ENCODE measurements around the gene GRM7. TPM values are rescaled to one million over a fixed set of nuclear protein-coding genes. Genes with fewer than 3 reads are reported as not detected.

Gene GRM7
- total RNA-seq, 4 donors from 2014 or later = 0.40 TPM; not detected in 3

GRCh38 chr3:7547826-7548225 is 686.9 kb downstream of the GRM7 start:
- Histone ChIP-seq H3K4me3 (no peak overlapping the region), H3K27ac (no peak overlapping the region), H3K4me1 (no peaks in the 10 kb centered on the region), H3K9me3 (peaks cover 0 to 6% (median 0%) of the 10 kb centered on the region in 4 donors), H3K36me3 (no peaks in the 10 kb centered on the region), H3K27me3 (no peaks in the 10 kb centered on the region)
- no peak for TF ChIP-seq CTCF (IDR thresholded peaks at IDR 0.05)
- TF ChIP-seq POLR2A (IDR thresholded peaks at IDR 0.05) = no peak
- no peak for DNase-seq

GRCh38 chr3:7562892-7563291 is 702.0 kb downstream of the GRM7 start:
- no peak overlapping the region for H3K27ac ChIP-seq
- no peaks in the 10 kb centered on the region for H3K36me3 ChIP-seq
- no peak for DNase-seq
- H3K9me3 ChIP-seq = no peaks in the 10 kb centered on the region
- no peaks in the 10 kb centered on the region for H3K4me1 ChIP-seq
- TF ChIP-seq CTCF (IDR thresholded peaks at IDR 0.05) = no peak
- TF ChIP-seq POLR2A (IDR thresholded peaks at IDR 0.05) = no peak
- no peaks in the 10 kb centered on the region for H3K27me3 ChIP-seq
- no peak overlapping the region for H3K4me3 ChIP-seq

GRCh38 chr3:7565574-7565973 is 704.7 kb downstream of the GRM7 start:
- Histone ChIP-seq H3K36me3 (no peaks in the 10 kb centered on the region), H3K9me3 (no peaks in the 10 kb centered on the region), H3K27ac (no peak overlapping the region), H3K27me3 (no peaks in the 10 kb centered on the region), H3K4me1 (no peaks in the 10 kb centered on the region), H3K4me3 (no peak overlapping the region)
- no peak for DNase-seq
- TF ChIP-seq CTCF (IDR thresholded peaks at IDR 0.05) = no peak
- no peak for TF ChIP-seq POLR2A (IDR thresholded peaks at IDR 0.05)

- TF ChIP-seq CTCF (IDR thresholded peaks at IDR 0.05) = no peak
- H3K9me3 ChIP-seq = no peaks in the 10 kb centered on the region
- H3K27me3 ChIP-seq = no peaks in the 10 kb centered on the region
- H3K4me3 ChIP-seq = no peak overlapping the region
- H3K27ac ChIP-seq = no peak overlapping the region
- H3K4me1 ChIP-seq = no peaks in the 10 kb centered on the region
- no peaks in the 10 kb centered on the region for H3K36me3 ChIP-seq
- DNase-seq = no peak
These were observed 706.2 kb downstream of the GRM7 start for GRCh38 chr3:7567160-7567559.

GRCh38 chr3:7568526-7569184 is 707.7 kb downstream of the GRM7 start:
- H3K36me3 ChIP-seq = no peaks in the 10 kb centered on the region
- DNase-seq = no peak
- H3K27ac ChIP-seq = no peak overlapping the region
- H3K4me1 ChIP-seq = no peaks in the 10 kb centered on the region
- H3K9me3 ChIP-seq = no peaks in the 10 kb centered on the region
- H3K27me3 ChIP-seq = no peaks in the 10 kb centered on the region
- no peak overlapping the region for H3K4me3 ChIP-seq
- no peak for TF ChIP-seq POLR2A (IDR thresholded peaks at IDR 0.05)
- TF ChIP-seq CTCF (IDR thresholded peaks at IDR 0.05) = no peak

GRCh38 chr3:7573330-7573729 is 712.4 kb downstream of the GRM7 start:
- Histone ChIP-seq H3K4me1 (no peaks in the 10 kb centered on the region), H3K27me3 (no peaks in the 10 kb centered on the region), H3K9me3 (no peaks in the 10 kb centered on the region), H3K4me3 (no peak overlapping the region), H3K36me3 (no peaks in the 10 kb centered on the region), H3K27ac (no peak overlapping the region)
- TF ChIP-seq CTCF (IDR thresholded peaks at IDR 0.05) = no peak
- TF ChIP-seq POLR2A (IDR thresholded peaks at IDR 0.05) = no peak
- no peak for DNase-seq
